Fibroblast of the aortic adventitia (primary cell): ENCODE data around the gene SCG3. TPM values are rescaled to one million over a fixed set of nuclear protein-coding genes. Genes with fewer than 3 reads are reported as not detected.
"Not testable (repeated sequence)": the region's sequence is repeated elsewhere in the genome, so short reads cannot be mapped to it uniquely, and the experiment has no call there.

Source experiments
- DNase-seq: peaks from one replicate; pipeline ENCODE4 v3.0.0-alpha.2; 2010; ENCODE audit warnings: low read depth
- H3K4me3 ChIP-seq: 2 replicates; pipeline ENCODE4 v1.5.1; 2011; ENCODE audit warnings: low read depth, mild to moderate bottlenecking, control low read depth, low read length, moderate library complexity
- total RNA-seq: library from RNA; depleted of rRNA; stranded (reverse); fragments of >200 nt; gene quantifications from 2 replicates; pipeline ENCODE4 v1.2.3, GENCODE V29; 2012; ENCODE audit warnings: low replicate concordance
- TF ChIP-seq, protein P1 (sequence below): IDR thresholded peaks from 2 replicates; pipeline ENCODE4 v1.5.1; 2011; ENCODE audit warnings: mild to moderate bottlenecking, low read length, control low read depth, inconsistent platforms; ENCODE audit not compliant: insufficient read depth

The SCG3 gene
- total RNA-seq = not detected in 2 replicates

GRCh38 chr15:51681303-51681963 lies at the start of gene SCG3:
Gene SCG3, plus strand, starts transcription at chr15:51681503. Its CDS starts 253 bp downstream, at chr15:51681756.
- H3K4me3 ChIP-seq = no peak within 1 kb of the TSS
- TF ChIP-seq, protein P1, sequence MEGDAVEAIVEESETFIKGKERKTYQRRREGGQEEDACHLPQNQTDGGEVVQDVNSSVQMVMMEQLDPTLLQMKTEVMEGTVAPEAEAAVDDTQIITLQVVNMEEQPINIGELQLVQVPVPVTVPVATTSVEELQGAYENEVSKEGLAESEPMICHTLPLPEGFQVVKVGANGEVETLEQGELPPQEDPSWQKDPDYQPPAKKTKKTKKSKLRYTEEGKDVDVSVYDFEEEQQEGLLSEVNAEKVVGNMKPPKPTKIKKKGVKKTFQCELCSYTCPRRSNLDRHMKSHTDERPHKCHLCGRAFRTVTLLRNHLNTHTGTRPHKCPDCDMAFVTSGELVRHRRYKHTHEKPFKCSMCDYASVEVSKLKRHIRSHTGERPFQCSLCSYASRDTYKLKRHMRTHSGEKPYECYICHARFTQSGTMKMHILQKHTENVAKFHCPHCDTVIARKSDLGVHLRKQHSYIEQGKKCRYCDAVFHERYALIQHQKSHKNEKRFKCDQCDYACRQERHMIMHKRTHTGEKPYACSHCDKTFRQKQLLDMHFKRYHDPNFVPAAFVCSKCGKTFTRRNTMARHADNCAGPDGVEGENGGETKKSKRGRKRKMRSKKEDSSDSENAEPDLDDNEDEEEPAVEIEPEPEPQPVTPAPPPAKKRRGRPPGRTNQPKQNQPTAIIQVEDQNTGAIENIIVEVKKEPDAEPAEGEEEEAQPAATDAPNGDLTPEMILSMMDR = no peak
- DNase-seq = peak; percentile 57

GRCh38 chr15:51634591-51635198 lies 46.6 kb upstream of the SCG3 start:
- H3K4me3 ChIP-seq = no peak overlapping the region
- TF ChIP-seq, protein P1 = no peak
- peak; percentile 52 for DNase-seq

DNA sequence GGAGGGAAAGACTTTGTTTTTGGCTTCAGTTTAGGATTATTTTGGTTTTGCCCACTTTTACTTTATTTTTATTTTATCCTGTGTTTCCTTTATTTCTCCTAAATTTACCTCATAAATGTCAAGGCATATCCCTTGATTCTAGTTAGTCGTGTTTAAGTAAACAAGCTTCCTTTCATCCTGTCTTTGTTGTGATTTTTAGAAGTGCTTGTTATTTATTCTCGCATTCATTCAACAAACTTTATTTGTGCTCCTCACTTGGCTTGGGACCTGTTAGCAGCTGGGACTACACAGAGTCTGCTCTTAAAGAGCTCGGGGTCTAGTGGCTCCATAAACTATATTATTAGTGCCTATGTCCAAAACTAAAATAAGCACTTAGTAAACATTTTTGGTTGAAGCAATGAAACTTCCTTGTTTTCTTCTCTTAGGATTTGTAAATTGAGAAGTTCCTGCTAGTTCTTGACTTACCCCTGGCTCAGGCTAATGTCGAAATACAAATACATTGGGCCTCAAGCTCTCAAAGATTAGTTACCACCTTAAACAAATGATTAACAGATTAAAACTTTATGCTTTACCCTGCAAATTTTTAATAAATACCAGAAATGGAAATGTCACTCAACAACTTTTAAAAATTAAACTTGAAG lies 39.7 kb upstream of the SCG3 start:
- no peak for DNase-seq
- TF ChIP-seq, protein P1 = no peak
- H3K4me3 ChIP-seq = no peak overlapping the region

DNA sequence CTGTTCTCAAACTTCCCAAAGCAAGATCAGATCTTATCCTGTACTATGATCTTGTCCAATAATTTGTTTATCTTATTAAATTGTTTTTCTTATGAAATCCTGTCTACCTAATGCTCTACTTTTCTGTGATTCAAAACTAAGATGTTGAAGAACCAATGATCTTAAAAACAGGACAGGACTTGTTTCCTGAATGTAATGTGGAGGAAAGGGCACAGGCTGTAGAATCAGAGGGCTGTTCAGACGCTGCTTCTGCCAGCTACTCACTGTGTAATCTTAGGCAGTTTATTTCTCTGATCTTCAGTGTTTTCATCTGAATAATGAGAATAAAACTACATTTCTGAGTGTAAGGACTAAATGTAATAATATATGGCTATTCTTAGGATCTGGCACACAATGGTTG lies 38.6 kb upstream of the SCG3 start:
- no peak for DNase-seq
- H3K4me3 ChIP-seq = no peak overlapping the region
- TF ChIP-seq, protein P1 = no peak

GRCh38 chr15:51647128-51647562 lies 34.2 kb upstream of the SCG3 start:
- no peak overlapping the region for H3K4me3 ChIP-seq
- DNase-seq = peak; percentile 81
- TF ChIP-seq, protein P1 = no peak

DNA sequence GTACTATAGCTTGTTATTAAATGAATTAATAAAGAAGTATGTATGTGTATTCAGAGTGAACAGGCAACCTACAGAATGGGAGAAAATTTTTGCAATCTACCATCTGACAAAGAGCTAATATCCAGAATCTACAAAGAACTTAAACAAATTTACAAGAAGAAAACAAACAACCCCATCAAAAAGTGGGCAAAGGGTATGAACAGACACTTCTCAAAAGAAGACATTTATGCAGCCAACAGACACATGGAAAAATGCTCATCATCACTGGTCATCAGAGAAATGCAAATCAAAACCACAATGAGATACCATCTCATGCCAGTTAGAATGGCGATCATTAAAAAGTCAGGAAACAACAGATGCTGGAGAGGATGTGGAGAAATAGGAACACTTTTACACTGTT lies 33.2 kb upstream of the SCG3 start:
- not testable (repeated sequence) for DNase-seq

GRCh38 chr15:51648643-51649042 lies 32.7 kb upstream of the SCG3 start:
- not testable (repeated sequence) for H3K4me3 ChIP-seq, DNase-seq

More for the DNA sequence above, 33.2 kb upstream of the SCG3 start:
- not testable (repeated sequence) for H3K4me3 ChIP-seq
